AML-193 (cell line): ENCODE results near the gene GARIN6.
"Not testable (repeated sequence)": the region's sequence is repeated elsewhere in the genome, so short reads cannot be mapped to it uniquely, and the experiment has no call there.

Experiments used
- DNase-seq, 2 experiments: peaks; one replicate each; lab custom pipeline; 2025; lab: John Stamatoyannopoulos, UW

The GARIN6 gene

DNA sequence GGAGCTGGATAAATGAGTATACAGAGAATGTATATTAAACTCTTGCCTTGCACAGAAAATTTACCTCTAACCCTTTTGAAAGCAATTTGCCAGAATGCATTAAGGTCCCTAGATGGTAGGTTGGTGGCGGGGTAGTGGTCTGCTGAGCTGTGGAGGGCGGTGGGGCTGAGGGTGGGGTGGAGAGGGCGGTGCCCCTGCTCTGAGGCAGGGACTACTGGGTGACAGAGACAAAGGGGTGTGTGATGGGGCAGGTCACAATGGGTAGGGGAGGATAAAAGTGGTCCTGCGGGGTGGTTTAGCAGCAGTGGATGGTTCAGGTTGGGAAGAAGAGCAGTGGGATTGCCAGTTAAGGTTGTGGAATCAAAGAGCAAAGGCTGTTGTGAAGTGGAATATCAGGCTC is at the start of gene GARIN6:
TSS of gene GARIN6 (plus strand) at position 301 of the 400 bp plus-strand sequence. CDS start 422 bp downstream, outside the sequence.
- no peak for DNase-seq

GRCh38 chr12:99598785-99599184 is 48.8 kb upstream of the GARIN6 start:
- no peak for DNase-seq

GRCh38 chr12:99600388-99600787 is 47.2 kb upstream of the GARIN6 start:
- no peak for DNase-seq

- DNase-seq = no peak
Observed at GRCh38 chr12:99609455-99610181, 37.9 kb upstream of the GARIN6 start.

DNA sequence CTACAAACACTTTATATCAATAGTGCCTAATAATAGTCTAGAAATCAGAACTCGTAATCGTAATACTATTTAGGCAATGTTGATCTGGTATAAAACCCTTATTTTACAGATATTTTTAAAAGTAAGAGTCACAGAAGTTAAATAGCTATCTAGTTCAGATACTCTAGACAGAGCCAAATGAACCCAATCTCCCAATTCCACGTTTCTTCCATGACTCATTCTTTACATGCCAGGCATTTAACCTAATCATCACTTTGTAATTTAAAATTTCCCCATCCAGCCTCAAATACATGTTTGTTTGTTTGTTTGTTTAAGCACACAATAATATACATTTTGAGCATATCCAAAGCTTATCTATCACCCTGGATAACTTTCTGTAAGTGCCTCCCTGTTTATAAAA is 36.4 kb upstream of the GARIN6 start:
- DNase-seq = no peak

DNA sequence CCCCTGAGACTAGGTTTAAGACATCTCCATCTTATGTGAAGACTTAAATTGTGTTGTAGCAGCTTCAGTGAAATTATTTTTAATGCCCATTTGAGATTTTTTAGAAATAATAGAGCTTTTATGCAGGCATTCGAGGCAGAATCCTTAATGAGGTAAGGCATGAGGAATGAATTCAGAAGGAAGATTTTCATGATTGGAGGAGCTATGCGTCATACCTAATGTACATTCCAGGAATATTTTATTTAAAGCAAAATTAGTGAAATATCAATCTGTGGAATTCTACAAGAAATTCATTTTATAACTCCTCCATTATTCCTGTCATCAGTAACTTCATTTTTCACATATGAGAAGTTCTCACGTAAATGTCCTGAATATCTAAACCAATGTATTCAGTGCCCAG is 36.0 kb upstream of the GARIN6 start:
- DNase-seq = no peak

DNA sequence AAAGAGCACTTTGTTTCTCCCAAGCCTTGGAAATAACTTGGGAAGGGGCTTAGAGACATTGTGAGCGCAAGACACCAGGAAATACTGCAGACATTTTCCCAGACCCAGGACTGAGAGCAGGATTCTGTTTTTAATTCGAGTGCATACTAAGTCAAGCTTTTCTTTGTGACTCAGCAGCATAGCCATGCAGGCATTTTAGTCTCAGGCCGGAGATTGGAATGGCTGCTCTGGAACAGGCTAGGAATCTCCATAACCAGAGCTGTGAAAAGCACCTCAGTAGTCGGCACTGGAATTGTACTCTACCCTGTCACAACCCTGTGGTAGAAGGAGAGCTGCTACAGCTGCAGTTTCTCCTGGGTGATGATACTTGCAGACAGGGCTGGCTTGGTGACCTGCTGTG is 28.9 kb upstream of the GARIN6 start:
- DNase-seq = no peak

DNA sequence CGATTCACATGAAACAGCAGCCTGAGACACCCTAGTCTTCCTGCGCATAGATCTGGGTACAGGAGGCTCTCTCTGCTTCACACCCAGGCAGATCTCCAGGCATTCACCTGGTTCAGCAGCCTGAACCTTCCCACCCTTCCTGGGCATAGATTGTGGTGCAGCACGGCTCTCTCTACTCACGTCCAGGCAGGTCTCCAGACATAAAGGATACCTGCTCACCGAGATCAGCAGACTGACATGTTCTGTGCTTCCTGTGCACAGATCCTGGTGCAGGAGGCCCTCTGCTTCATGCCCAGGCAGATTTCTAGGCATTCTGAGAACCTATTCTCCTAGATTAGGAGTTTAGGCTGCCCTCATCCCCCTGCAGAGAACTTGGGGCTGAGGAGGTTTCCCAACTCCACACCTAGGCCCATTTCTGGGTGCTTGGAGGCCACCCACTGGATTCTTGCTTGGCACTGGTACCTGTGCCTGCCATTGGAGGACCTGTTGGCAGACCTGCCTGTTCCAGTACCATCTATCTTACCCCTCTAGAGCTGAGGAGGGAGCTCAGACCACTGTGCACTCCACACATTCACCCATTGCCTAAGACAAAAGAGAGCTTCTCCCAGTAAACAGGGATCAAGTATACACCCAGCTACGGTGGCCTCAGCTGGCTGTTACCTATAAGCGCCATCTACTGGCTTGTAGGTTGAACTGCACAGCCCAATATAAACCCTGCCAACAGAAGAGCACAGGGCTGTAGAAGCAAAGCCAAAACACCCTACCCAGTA is 28.0 kb upstream of the GARIN6 start:
- DNase-seq = peak; percentile 20 to 38

GRCh38 chr12:99620159-99620479 is 27.4 kb upstream of the GARIN6 start:
- DNase-seq = no peak

DNA sequence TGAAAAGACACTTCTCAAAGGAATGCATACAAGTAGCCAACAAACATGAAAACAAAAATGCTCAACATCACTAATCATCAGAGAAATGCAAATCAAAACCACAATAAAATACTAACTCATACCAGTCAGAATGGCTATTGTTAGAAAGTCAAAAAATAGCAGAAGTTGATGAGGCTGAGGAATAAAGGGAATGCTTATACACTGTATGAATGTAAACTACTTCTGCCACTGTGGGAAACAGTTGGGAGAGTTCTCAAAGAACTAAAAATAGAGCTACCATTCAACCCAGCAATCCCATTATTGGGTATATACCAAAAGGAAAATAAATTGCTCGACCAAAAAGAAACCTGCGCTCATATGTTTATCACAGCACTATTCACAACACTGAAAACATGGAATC is 23.0 kb upstream of the GARIN6 start:
- not testable (repeated sequence) for DNase-seq

DNA sequence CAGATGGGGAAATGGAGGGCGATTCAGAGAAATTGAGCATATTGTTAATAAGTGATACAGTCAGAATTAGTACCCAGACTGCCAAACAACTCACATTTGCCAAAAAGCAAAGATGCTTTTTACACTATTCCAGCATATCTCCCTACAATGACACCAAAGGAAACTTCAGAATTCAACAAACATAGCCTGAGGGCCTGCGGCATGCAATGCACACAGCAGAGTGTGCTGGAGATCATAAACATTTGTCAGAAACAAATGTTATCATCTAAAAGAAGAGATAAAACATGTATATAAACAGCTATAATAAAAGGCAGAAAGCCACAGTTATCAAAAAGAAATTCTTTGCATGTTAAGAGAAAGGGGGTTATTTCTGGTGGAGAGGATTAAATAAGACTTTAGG is 20.1 kb upstream of the GARIN6 start:
- no peak for DNase-seq

DNA sequence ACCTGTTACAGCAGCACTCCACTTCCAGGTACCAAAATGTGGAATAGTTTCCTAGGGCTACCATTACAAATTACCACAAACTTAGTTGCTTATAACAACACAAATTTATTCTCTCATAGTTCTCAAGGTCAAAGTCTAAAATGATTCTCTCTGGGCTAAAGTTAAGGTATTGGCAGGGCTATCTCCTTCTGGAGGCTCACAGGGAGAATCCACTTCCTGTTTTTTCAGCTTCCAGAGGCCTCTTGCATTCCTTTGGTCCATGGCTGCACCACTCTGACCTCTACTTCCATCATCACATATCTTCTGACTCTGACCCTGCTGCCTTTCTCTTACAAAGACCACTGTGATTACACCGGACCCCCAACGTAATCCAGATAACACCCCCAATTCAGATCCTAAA is 2.9 kb upstream of the GARIN6 start:
- DNase-seq = no peak

DNA sequence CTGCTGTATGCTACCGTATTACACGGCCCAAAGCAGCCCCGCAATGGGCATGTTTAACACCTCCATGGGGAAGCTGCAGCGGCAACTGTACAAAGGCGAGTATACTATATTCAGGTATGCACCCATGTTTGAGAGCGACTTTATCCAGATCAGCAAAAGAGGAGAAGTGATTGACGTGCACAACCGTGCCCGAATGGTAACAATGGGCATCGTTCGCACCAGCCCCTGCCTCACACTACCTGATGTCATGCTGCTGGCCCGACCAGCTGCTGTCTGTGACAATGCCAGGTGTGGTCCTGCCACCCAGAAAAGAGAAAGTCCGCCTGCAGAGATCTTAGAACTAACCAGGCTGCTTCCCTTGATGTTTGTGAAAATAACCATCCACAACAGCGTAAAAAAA is 630 bp downstream of the GARIN6 start:
- no peak for DNase-seq

DNA sequence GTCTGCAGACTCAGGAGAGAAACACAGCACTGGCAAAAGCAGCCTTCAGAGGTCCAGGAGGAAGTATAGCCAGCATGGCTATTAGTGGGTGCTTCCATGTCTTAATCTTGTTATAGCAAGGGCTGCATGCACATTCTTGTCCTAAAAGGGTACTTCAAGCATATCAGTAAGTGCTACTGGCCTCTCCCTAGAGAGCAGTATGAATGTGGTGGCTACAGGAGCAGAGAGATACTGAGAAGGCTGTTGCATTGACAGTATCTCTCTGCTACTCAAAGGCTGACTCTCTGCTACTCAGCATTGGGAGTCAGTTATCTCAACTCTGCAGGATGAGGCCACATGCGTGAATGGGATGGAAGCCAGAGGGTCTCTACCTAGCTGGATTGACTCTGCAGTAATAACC is 2.0 kb downstream of the GARIN6 start:
- DNase-seq = no peak

DNA sequence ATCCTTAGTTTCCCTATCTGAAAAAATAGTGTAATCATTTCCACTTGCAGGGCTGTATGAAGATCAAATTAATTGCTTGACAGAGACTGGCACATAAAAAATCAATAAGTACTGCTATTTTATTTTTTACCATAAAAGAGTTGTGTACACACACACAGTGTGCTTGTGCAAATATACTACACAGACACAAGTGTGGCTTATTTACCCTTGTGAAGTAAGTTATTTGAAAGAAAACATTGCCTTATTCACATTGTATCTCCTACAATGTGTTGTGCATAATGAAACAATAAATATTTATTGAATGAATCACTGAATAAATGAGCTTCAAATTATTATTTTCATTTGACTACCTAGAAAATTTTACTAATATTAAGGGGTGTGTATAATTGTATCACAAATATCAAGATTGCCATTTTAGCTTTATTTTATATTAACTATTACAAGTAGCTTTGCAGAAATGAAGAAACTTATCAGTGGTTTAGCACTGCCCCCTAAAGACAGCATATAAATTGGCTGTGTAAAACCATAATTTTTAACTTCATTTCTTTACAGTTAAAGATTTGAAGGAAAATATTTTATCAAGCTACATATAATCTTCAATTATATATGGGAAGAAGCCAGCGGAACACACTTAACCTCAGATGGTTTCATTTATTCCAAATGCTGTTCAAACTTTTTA is 11.3 kb downstream of the GARIN6 start:
- no peak for DNase-seq

DNA sequence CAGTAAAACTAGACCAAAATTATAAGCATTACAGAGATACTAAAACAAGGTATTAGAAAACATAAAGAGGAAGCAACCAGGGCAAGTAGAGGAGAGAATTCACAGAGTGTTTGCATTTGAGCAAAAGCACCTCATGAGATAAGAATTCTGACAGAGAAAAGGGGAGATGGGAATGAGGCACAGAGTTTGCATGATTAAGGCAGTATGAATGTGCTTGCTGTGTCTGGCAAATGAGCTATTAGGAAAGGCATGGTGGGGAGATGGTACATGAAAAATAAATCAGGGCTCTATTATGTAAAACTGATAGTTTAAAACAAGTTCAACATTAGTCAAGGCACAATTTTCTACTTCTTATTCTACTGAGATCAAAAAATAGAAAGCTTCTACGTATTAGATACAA is 23.1 kb downstream of the GARIN6 start:
- DNase-seq = no peak

GRCh38 chr12:99680276-99680675 is 32.7 kb downstream of the GARIN6 start:
- no peak for DNase-seq

- no peak for DNase-seq
Observed at GRCh38 chr12:99686142-99686541, 38.6 kb downstream of the GARIN6 start.

GRCh38 chr12:99695050-99695449 is 47.5 kb downstream of the GARIN6 start:
- no peak for DNase-seq
